GM12878 (cell line): ENCODE measurements around the gene RAP1A. TPM values are rescaled to one million over a fixed set of nuclear protein-coding genes. Genes with fewer than 3 reads are reported as not detected.
A peak's percentile ranks its signal among the peaks of the same experiment; 100 is the strongest.

Source experiments
- ATAC-seq: fragments of 200-7000 bp; cut with Tn5 transposase; 3 replicates; pipeline ENCODE4 v1.9.1; 2020; ENCODE audit warnings: mild to moderate bottlenecking, moderate library complexity
- BruUV-seq: library from RNA; stranded (reverse); fragments of 400-500 nt; replicated peaks from 2 replicates; lab custom pipeline; 2021; lab: Mats Ljungman, UMichigan
- CTCF ChIA-PET: fragments of 300-600 bp; sonication (Branson Sonifier 250); formaldehyde crosslinking; extraction: SDS; loops from one replicate; lab custom pipeline; 2021; ENCODE audit warnings: inconsistent platforms; lab: Yijun Ruan, JAX
- POLR2A ChIA-PET: fragments of 350-600 bp; formaldehyde crosslinking; extraction: SDS; loops from one replicate; lab custom pipeline; 2021; ENCODE audit warnings: inconsistent platforms; lab: Charles Lee
- RAD21 ChIA-PET: fragments of 300-600 bp; sonication (Branson Sonifier 250); formaldehyde crosslinking; loops from one replicate; lab custom pipeline; 2023; ENCODE audit warnings: antibody characterized with exemption; ENCODE audit not compliant: unreplicated experiment; lab: Charles Lee
- SMC1A ChIA-PET: fragments of 300-600 bp; sonication (Branson Sonifier 250); formaldehyde crosslinking; loops from one replicate; lab custom pipeline; 2023; ENCODE audit not compliant: unreplicated experiment, uncharacterized antibody; lab: Charles Lee
- DNase-seq: peaks from one replicate; pipeline ENCODE4 v3.0.0-alpha.2; 2011; ENCODE audit warnings: low read depth, low spot score
- FAIRE-seq: peaks from 3 replicates; lab custom pipeline; 2011; peaks lifted over from hg19 to GRCh38; lab: Jason Lieb, UNC
- H2AFZ ChIP-seq: 2 replicates; pipeline ENCODE4 v1.6.0; 2011; ENCODE audit warnings: low read depth, low read length, control low read depth; ENCODE audit not compliant: control insufficient read depth
- H3K27ac ChIP-seq: 2 replicates; pipeline ENCODE4 v1.5.1; 2011; ENCODE audit warnings: control low read depth; ENCODE audit not compliant: control insufficient read depth, insufficient read depth
- H3K27me3 ChIP-seq, 2 experiments: replicated peaks in 1 of 2; 2 replicates each; pipeline versions ENCODE4 v1.6.0 to v1.6.1; 2011; ENCODE audit warnings: low read length in 1 of 2; ENCODE audit not compliant: control insufficient read depth in 2 of 2, insufficient read depth in 2 of 2
- H3K36me3 ChIP-seq, 2 experiments: 2 replicates each; pipeline ENCODE4 v1.5.1; 2011; ENCODE audit warnings: low read length in 1 of 2; ENCODE audit not compliant: control insufficient read depth in 2 of 2, insufficient read depth in 2 of 2
- H3K4me1 ChIP-seq: 2 replicates; pipeline ENCODE4 v1.6.1; 2011; ENCODE audit warnings: mild to moderate bottlenecking, low read length, moderate library complexity, mixed read lengths; ENCODE audit not compliant: control insufficient read depth, insufficient read depth
- H3K4me2 ChIP-seq: 2 replicates; pipeline ENCODE4 v1.6.0; 2011; ENCODE audit warnings: control low read depth; ENCODE audit not compliant: control insufficient read depth, insufficient read depth
- H3K4me3 ChIP-seq: fragments of 200-600 bp; sonication (generic); 2 replicates; pipeline ENCODE4 v1.5.1; 2016
- H3K79me2 ChIP-seq: 2 replicates; pipeline ENCODE4 v1.6.0; 2011; ENCODE audit warnings: low read length; ENCODE audit not compliant: control insufficient read depth, insufficient read depth
- H3K9ac ChIP-seq: 2 replicates; pipeline ENCODE4 v1.8.0; 2011; ENCODE audit warnings: low read length, control low read depth, mixed read lengths; ENCODE audit not compliant: control insufficient read depth, insufficient read depth
- H3K9me3 ChIP-seq: replicated peaks from 3 replicates; pipeline ENCODE4 v1.5.1; 2011; ENCODE audit warnings: mild to moderate bottlenecking, low read length; ENCODE audit not compliant: control insufficient read depth, insufficient read depth
- H4K20me1 ChIP-seq: 2 replicates; pipeline ENCODE4 v1.6.0; 2011; ENCODE audit not compliant: control insufficient read depth, insufficient read depth
- CREM ChIP-seq: IDR thresholded peaks from 2 replicates; pipeline ENCODE4 v1.6.1; 2014; ENCODE audit warnings: antibody characterized with exemption, low read depth
- GATAD2B ChIP-seq: fragments of 450-650 bp; conservative IDR thresholded peaks from 2 replicates; pipeline ENCODE4 v1.6.1; 2017; ENCODE audit warnings: low read depth, mild to moderate bottlenecking, moderate library complexity
- HDAC2 ChIP-seq: fragments of 200-600 bp; sonication (generic); IDR thresholded peaks from 2 replicates; pipeline ENCODE4 v1.6.1; 2017
- HDAC6 ChIP-seq: fragments of 200-600 bp; sonication (generic); IDR thresholded peaks from one replicate; pipeline ENCODE4 v1.8.0; 2017; ENCODE audit warnings: antibody characterized with exemption; ENCODE audit not compliant: unreplicated experiment
- IKZF1 ChIP-seq: fragments of 450-650 bp; conservative IDR thresholded peaks from 2 replicates; pipeline ENCODE4 v1.6.1; 2017; ENCODE audit warnings: antibody characterized with exemption, mild to moderate bottlenecking
- IRF4 ChIP-seq: IDR thresholded peaks from 2 replicates; pipeline ENCODE4 v1.6.1; 2011; ENCODE audit warnings: low read depth, low read length
- MEF2A ChIP-seq: IDR thresholded peaks from 2 replicates; pipeline ENCODE4 v1.6.1; 2011; ENCODE audit warnings: low read depth, mild to moderate bottlenecking, low read length, moderate library complexity; ENCODE audit not compliant: insufficient read depth
- MEF2B ChIP-seq: fragments of 450-650 bp; IDR thresholded peaks from 2 replicates; pipeline ENCODE4 v1.6.1; 2018; ENCODE audit warnings: mild to moderate bottlenecking, moderate library complexity; ENCODE audit not compliant: partially characterized antibody, poor library complexity, severe bottlenecking
- MYB ChIP-seq: fragments of 150-350 bp; IDR thresholded peaks from 2 replicates; pipeline ENCODE4 v1.6.1; 2014; ENCODE audit warnings: mild to moderate bottlenecking, low read depth, low read length, borderline replicate concordance
- NBN ChIP-seq: fragments of 450-650 bp; IDR thresholded peaks from 2 replicates; pipeline ENCODE4 v1.6.1; 2016
- NFYA ChIP-seq: IDR thresholded peaks from 2 replicates; pipeline ENCODE4 v1.6.1; 2011; ENCODE audit warnings: low read depth, mild to moderate bottlenecking, low read length, improper control_type of control experiment, borderline replicate concordance
- PAX8 ChIP-seq: fragments of 450-650 bp; IDR thresholded peaks from 2 replicates; pipeline ENCODE4 v1.6.1; 2017; ENCODE audit warnings: mild to moderate bottlenecking, moderate library complexity
- POLR2A ChIP-seq: IDR thresholded peaks from 2 replicates; pipeline ENCODE4 v1.6.1; 2011; ENCODE audit warnings: low read depth, mild to moderate bottlenecking, low read length
- POU2F2 ChIP-seq: IDR thresholded peaks from 3 replicates; pipeline ENCODE4 v1.6.1; 2011; ENCODE audit warnings: low read depth, mild to moderate bottlenecking, low read length, borderline replicate concordance
- RAD51 ChIP-seq: fragments of 450-650 bp; IDR thresholded peaks from 2 replicates; pipeline ENCODE4 v1.6.1; 2016; ENCODE audit warnings: moderate library complexity, mild to moderate bottlenecking, inconsistent platforms
- SP1 ChIP-seq: IDR thresholded peaks from one replicate; pipeline ENCODE4 v1.6.1; 2011; ENCODE audit warnings: low read depth, low read length
- SREBF1 ChIP-seq: IDR thresholded peaks from 2 replicates; pipeline ENCODE4 v1.6.1; 2012; ENCODE audit warnings: mild to moderate bottlenecking, low read length
- SREBF2 ChIP-seq: IDR thresholded peaks from 2 replicates; pipeline ENCODE4 v1.6.1; 2012; ENCODE audit warnings: mild to moderate bottlenecking, low read length
- TCF12 ChIP-seq: IDR thresholded peaks from 2 replicates; pipeline ENCODE4 v1.6.1; 2011; ENCODE audit warnings: low read depth, mild to moderate bottlenecking, low read length
- TCF3 ChIP-seq: IDR thresholded peaks from 2 replicates; pipeline ENCODE4 v1.6.1; 2012; ENCODE audit warnings: low read depth, mild to moderate bottlenecking, low read length, borderline replicate concordance; ENCODE audit not compliant: insufficient read depth
- YY1 ChIP-seq: IDR thresholded peaks from 2 replicates; pipeline ENCODE4 v1.6.1; 2011; ENCODE audit warnings: low read depth, mild to moderate bottlenecking, low read length
- WGBS: methylation state at CpG from one replicate; pipeline ENCODE4 v1.1.6; 2016; ENCODE audit warnings: low lambda C conversion rate; ENCODE audit not compliant: insufficient replicate concordance, insufficient coverage; ENCODE audit errors: missing lambda C conversion rate; 5-methylcytosine and 5-hydroxymethylcytosine counted together
- in situ Hi-C: fragments of 300-500 bp; cut with MboI; formaldehyde crosslinking; loops from 9 replicates; pipeline ENCODE4 v1.14.3; 2018; ENCODE audit warnings: mixed read lengths
- intact Hi-C: fragments of 100-400 bp; cut with micrococcal nuclease; formaldehyde crosslinking; loops from one replicate; pipeline ENCODE4 v1.14.2; 2022; ENCODE audit not compliant: unreplicated experiment
- polyA plus RNA-seq, 11 experiments: library from polyadenylated mRNA; depleted of rRNA in 4 of 11; unstranded in 6 of 11; stranded (reverse) in 5 of 11; fragments of >200 nt; fragmentation: Nextera tagmentation in 4 of 11; fragmentation: Illumina TruSeq in 1 of 11; extraction: Ambion mirVana in 4 of 11; extraction: Trizol in 1 of 11; gene quantifications; 1 replicate in 1 of 11; 2 replicates in 10 of 11; pipeline versions ENCODE4 v1.2.1 to v1.2.3, GENCODE V29; 2011 to 2016; ENCODE audit warnings: inconsistent platforms in 2 of 11, missing spikeins in 2 of 11, low read depth in 1 of 11
- total RNA-seq, 4 experiments: library from RNA; depleted of rRNA in 3 of 4; stranded (reverse); fragments of >200 nt in 3 of 4; fragmentation: Illumina TruSeq in 1 of 4; extraction: Trizol in 1 of 4; gene quantifications; 2 replicates each; pipeline versions ENCODE4 v1.2.1 to v1.2.3, GENCODE V29; 2013 to 2021
- TF ChIP-seq, protein P1 (sequence below): fragments of 450-650 bp; IDR thresholded peaks from 2 replicates; pipeline ENCODE4 v1.6.1; 2016; ENCODE audit warnings: mild to moderate bottlenecking
- TF ChIP-seq, protein P2 (sequence below): fragments of 450-650 bp; IDR thresholded peaks from 2 replicates; pipeline ENCODE4 v1.6.1; 2017; ENCODE audit warnings: mild to moderate bottlenecking

The RAP1A gene
- total and polyA plus RNA-seq, 10 of the 15 experiments (the other 5 are each of a cell fraction or from before 2014, with no cell fraction given), result 38.4 to 213 (median 86.0) TPM

DNA sequence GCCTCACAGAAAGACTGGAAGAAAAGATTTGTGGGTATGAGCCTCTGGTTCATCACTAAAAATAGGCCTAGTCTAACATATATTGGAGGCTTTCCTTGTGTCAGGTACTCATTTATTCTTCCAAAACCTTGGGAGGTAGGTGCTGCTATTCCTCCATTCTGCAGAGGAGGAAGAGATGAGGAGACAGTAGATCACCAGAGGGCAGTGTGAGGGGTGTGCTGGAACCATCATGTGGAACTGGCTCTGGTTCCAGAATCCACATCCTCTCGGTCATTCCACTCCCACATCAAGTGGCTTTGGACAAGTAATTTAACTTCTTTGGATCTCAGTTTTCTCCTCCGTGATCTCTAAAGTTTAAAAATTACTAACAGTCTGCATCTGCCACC lies 127.0 kb downstream of the RAP1A start (continued):
- TF ChIP-seq, protein P1, sequence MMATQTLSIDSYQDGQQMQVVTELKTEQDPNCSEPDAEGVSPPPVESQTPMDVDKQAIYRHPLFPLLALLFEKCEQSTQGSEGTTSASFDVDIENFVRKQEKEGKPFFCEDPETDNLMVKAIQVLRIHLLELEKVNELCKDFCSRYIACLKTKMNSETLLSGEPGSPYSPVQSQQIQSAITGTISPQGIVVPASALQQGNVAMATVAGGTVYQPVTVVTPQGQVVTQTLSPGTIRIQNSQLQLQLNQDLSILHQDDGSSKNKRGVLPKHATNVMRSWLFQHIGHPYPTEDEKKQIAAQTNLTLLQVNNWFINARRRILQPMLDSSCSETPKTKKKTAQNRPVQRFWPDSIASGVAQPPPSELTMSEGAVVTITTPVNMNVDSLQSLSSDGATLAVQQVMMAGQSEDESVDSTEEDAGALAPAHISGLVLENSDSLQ, result no peak

DNA sequence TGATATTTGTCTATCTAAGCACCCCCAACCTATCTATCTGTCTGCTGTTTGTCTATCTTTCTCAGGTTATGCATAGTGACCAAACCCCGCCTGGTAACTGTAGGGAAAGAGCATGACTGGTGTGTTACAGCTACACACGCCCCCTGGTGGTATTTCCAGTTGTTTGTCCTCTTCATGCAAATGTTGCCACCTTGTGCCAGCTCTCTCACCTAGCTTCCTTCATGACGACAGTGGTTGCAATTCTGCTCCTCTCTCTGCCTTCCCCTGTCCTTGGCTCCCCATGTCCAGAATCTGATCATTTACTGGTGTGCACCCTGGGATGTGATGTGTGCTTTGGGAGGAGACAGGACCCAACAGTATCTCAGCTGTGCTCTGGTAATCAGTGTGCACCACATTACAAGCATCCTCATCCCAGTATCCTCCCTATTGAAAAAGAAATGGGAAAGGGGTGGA lies 127.7 kb downstream of the RAP1A start:
- ChIA-PET CTCF (interaction anchor here (0.6 to 12.7 kb wide), 40 partner anchors 9 to 412 kb away, joined by 3 to 135 read pairs (median 4); partner anchors contain the start of genes DDX20 and INKA2), POLR2A (interaction anchor here (1.2 to 1.4 kb wide), 3 partner anchors 8 to 239 kb away, joined by 3 to 8 read pairs (median 5); partner anchors contain the start of gene INKA2), SMC1A (interaction anchor here (0.6 to 12.9 kb wide), 16 partner anchors 9 to 300 kb away, joined by 3 to 123 read pairs (median 4); partner anchors contain the start of gene INKA2), RAD21 (interaction anchor here (0.7 to 6.7 kb wide), 11 partner anchors 9 to 717 kb away, joined by 3 to 51 read pairs (median 4); no protein-coding TSS in a partner anchor)
- FAIRE-seq, result peak; percentile 92
- WGBS, result 2% methylated on average over 3 of the region's 3 CpGs
- no peak overlapping the region for H2AFZ ChIP-seq
- H3K79me2 ChIP-seq, result no peaks in the 10 kb centered on the region
- ATAC-seq, result peak; percentile 94
- H3K9ac ChIP-seq, result no peak overlapping the region
- intact Hi-C loops (loop anchor here (1.0 to 2.0 kb wide), 3 partner anchors 33 to 266 kb away; no protein-coding TSS in a partner anchor), in situ Hi-C loops (loop anchor here (5.0 kb wide), 1 partner anchor 265 kb away; no protein-coding TSS in a partner anchor)
- H3K4me1 ChIP-seq, result no peaks in the 10 kb centered on the region; the same call in 1 of the 2 replicates
- H3K9me3 ChIP-seq, result no peaks in the 10 kb centered on the region
- H4K20me1 ChIP-seq, result no peaks in the 10 kb centered on the region
- H3K27me3 ChIP-seq, result peaks cover 0 to 1% of the 10 kb centered on the region in 2 experiments; a peak in 1 of 4 replicates
- no peak overlapping the region for H3K27ac ChIP-seq
- no peak for DNase-seq
- no TSS peak for BruUV-seq
- H3K36me3 ChIP-seq, result no peaks in the 10 kb centered on the region
- no peak overlapping the region for H3K4me3 ChIP-seq
- no peak overlapping the region for H3K4me2 ChIP-seq
- no peak for TF ChIP-seq NFYA
- TF ChIP-seq HDAC6, result no peak
- TF ChIP-seq SREBF1, result no peak
- peak; percentile 71; the same call in 1 of the 2 replicates for TF ChIP-seq YY1
- no peak for TF ChIP-seq MEF2B
- no peak for TF ChIP-seq HDAC2
- no peak for TF ChIP-seq GATAD2B
- 0 out of 2 replicates have a peak, but pooled peaks have one; percentile 52 for TF ChIP-seq NBN
- TF ChIP-seq POU2F2, result peak; percentile 79; the same call in 1 of the 3 replicates
- TF ChIP-seq, protein P2, sequence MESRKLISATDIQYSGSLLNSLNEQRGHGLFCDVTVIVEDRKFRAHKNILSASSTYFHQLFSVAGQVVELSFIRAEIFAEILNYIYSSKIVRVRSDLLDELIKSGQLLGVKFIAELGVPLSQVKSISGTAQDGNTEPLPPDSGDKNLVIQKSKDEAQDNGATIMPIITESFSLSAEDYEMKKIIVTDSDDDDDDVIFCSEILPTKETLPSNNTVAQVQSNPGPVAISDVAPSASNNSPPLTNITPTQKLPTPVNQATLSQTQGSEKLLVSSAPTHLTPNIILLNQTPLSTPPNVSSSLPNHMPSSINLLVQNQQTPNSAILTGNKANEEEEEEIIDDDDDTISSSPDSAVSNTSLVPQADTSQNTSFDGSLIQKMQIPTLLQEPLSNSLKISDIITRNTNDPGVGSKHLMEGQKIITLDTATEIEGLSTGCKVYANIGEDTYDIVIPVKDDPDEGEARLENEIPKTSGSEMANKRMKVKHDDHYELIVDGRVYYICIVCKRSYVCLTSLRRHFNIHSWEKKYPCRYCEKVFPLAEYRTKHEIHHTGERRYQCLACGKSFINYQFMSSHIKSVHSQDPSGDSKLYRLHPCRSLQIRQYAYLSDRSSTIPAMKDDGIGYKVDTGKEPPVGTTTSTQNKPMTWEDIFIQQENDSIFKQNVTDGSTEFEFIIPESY, result no peak
- peak; percentile 49 for TF ChIP-seq SP1
- TF ChIP-seq MYB, result no peak
- TF ChIP-seq POLR2A, result no peak
- no peak for TF ChIP-seq PAX8
- TF ChIP-seq IKZF1, result no peak
- no peak for TF ChIP-seq TCF3
- TF ChIP-seq MEF2A, result no peak
- TF ChIP-seq IRF4, result peak; percentile 25; the same call in 1 of the 2 replicates
- 0 out of 2 replicates have a peak, but pooled peaks have one; percentile 36 for TF ChIP-seq CREM
- no peak for TF ChIP-seq RAD51
- TF ChIP-seq TCF12, result no peak
- TF ChIP-seq SREBF2, result no peak
